Neural cell (in vitro differentiated cells): ENCODE measurements around the gene ZC3H7B. TPM values are rescaled to one million over a fixed set of nuclear protein-coding genes. Genes with fewer than 3 reads are reported as not detected.
"Not testable (repeated sequence)": the region's sequence is repeated elsewhere in the genome, so short reads cannot be mapped to it uniquely, and the experiment has no call there.

Experiments
- H2AFZ ChIP-seq: fragments of 200-600, 300-800 bp; sonication (generic), shearing (Covaris generic); 2 replicates; pipeline ENCODE4 v1.6.0; 2014; ENCODE audit warnings: low read depth, mild to moderate bottlenecking, antibody characterized with exemption, low read length, moderate library complexity
- H3F3A ChIP-seq: fragments of 200-600 bp; shearing (Covaris generic); 2 replicates; pipeline ENCODE4 v1.6.1; 2016; ENCODE audit warnings: mild to moderate bottlenecking, moderate library complexity, mixed read lengths, antibody characterized with exemption, low read length; ENCODE audit not compliant: insufficient read depth, poor library complexity, severe bottlenecking
- H3K27ac ChIP-seq: fragments of 200-600, 300-800 bp; sonication (generic), shearing (Covaris generic); 2 replicates; pipeline ENCODE4 v1.5.1; 2014; ENCODE audit warnings: mild to moderate bottlenecking, low read length, moderate library complexity
- H3K27me3 ChIP-seq: fragments of 300-800, 200-600 bp; sonication (generic), shearing (Covaris generic); 2 replicates; pipeline ENCODE4 v1.6.0; 2014; ENCODE audit warnings: mild to moderate bottlenecking, low read depth, low read length, moderate library complexity; ENCODE audit not compliant: insufficient read depth
- H3K36me3 ChIP-seq: fragments of 300-800, 200-600 bp; sonication (generic), shearing (Covaris generic); 2 replicates; pipeline ENCODE4 v1.5.1; 2014; ENCODE audit warnings: mild to moderate bottlenecking, antibody characterized with exemption, low read length, moderate library complexity; ENCODE audit not compliant: insufficient read depth
- H3K4me2 ChIP-seq: fragments of 300-800, 200-600 bp; sonication (generic), shearing (Covaris generic); 2 replicates; pipeline ENCODE4 v1.6.0; 2014; ENCODE audit warnings: mild to moderate bottlenecking, low read length
- H3K4me3 ChIP-seq: fragments of 300-800, 200-600 bp; sonication (generic), shearing (Covaris generic); 2 replicates; pipeline ENCODE4 v1.5.1; 2014; ENCODE audit warnings: mild to moderate bottlenecking, low read length, moderate library complexity
- H3K79me2 ChIP-seq: fragments of 200-600 bp; shearing (Covaris generic); replicated peaks from 2 replicates; pipeline ENCODE4 v1.6.0; 2014; ENCODE audit warnings: mild to moderate bottlenecking, low read length, moderate library complexity; ENCODE audit not compliant: insufficient read depth
- H3K9ac ChIP-seq: fragments of 300-800, 200-600 bp; sonication (generic), shearing (Covaris generic); 2 replicates; pipeline ENCODE4 v1.6.1; 2016; ENCODE audit warnings: mild to moderate bottlenecking, low read length, mixed read lengths
- H3K9me2 ChIP-seq: fragments of 200-600 bp; shearing (Covaris generic); 2 replicates; pipeline ENCODE4 v1.6.1; 2016; ENCODE audit warnings: mild to moderate bottlenecking, low read length, mixed read lengths; ENCODE audit not compliant: insufficient read depth
- H3K9me3 ChIP-seq: fragments of 200-600, 300-800 bp; sonication (generic), shearing (Covaris generic); 2 replicates; pipeline ENCODE4 v1.6.1; 2016; ENCODE audit warnings: mild to moderate bottlenecking, mixed run types, low read length, moderate library complexity, mixed read lengths
- H4K20me1 ChIP-seq: fragments of 200-600 bp; shearing (Covaris generic); 2 replicates; pipeline ENCODE4 v1.6.1; 2016; ENCODE audit warnings: mild to moderate bottlenecking, mixed run types; ENCODE audit not compliant: insufficient read depth
- EP300 ChIP-seq: fragments of 450-650 bp; conservative IDR thresholded peaks from 2 replicates; pipeline ENCODE4 v1.6.1; 2014; ENCODE audit warnings: antibody characterized with exemption, mild to moderate bottlenecking, moderate library complexity; ENCODE audit not compliant: poor library complexity, severe bottlenecking
- MXI1 ChIP-seq: fragments of 450-650 bp; conservative IDR thresholded peaks from 2 replicates; pipeline ENCODE4 v1.6.1; 2014; ENCODE audit warnings: antibody characterized with exemption, mild to moderate bottlenecking; ENCODE audit not compliant: poor library complexity, severe bottlenecking
- POLR2AphosphoS5 ChIP-seq: IDR thresholded peaks from 2 replicates; pipeline ENCODE4 v1.6.1; 2012
- RAD21 ChIP-seq: fragments of 450-650 bp; conservative IDR thresholded peaks from 2 replicates; pipeline ENCODE4 v1.6.1; 2014; ENCODE audit warnings: antibody characterized with exemption, mild to moderate bottlenecking, moderate library complexity
- REST ChIP-seq: IDR thresholded peaks from 2 replicates; pipeline ENCODE4 v1.6.1; 2012; ENCODE audit warnings: borderline replicate concordance
- TAF1 ChIP-seq: IDR thresholded peaks from 2 replicates; pipeline ENCODE4 v1.6.1; 2012; ENCODE audit warnings: low read depth
- polyA plus RNA-seq: library from polyadenylated mRNA; depleted of rRNA; stranded (reverse); fragments of >200 nt; gene quantifications from 2 replicates; pipeline ENCODE4 v1.2.3, GENCODE V29; 2014
- TF ChIP-seq, protein P1 (sequence below): fragments of 450-650 bp; IDR thresholded peaks from 2 replicates; pipeline ENCODE4 v1.5.1; 2014; ENCODE audit warnings: antibody characterized with exemption, mild to moderate bottlenecking, moderate library complexity; ENCODE audit not compliant: poor library complexity, severe bottlenecking

Gene ZC3H7B
- polyA plus RNA-seq, 1 donor from 2014 or later: 34.6 TPM

DNA sequence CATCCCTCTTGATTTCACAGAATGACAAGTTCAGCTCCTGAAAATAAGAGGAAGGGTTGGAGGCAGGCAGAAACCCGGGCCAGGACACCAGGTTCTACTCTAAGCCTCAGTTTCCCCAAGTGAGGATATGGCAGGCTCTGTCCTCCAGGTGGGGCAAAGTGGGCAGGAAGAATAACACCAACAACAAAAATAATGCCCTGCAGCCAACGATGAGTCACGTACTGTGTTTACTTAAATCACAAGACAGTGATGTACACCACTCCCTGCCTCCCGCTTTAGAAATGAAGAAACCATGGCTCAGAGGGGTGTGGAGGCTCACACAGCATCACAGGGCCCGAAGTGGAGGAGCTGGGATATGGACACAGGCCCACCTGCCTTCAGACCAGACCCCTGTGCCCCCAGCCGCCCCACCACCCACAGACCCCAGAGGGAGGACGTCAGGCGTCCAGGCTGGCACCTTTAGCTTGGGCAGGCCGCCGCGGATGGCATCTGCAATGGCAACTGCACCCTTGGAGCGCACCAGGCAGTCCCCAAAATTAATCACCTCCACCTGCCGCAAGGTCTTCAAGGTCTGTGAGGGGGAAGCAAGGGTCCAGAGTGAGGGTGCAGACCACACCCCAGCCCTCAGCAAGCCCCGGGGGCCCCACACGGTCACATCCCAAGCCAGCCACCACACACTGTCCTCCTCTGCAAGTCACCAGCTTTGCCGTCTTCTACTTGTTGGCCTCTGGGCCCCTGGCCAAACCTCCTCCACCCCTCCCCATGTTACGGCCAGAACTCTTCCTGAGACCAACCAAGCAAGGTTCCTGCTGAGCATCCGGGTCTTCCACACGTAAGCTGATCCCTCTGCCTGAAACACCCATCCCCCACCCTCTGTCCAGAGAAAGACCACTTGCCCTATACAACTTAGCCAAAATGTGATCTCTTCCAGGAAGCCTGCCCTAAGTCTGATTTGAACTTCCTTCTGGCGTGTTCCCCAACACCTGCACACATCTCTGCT, 44.8 kb upstream of the ZC3H7B start:
- H4K20me1 ChIP-seq: no peaks in the 10 kb centered on the region
- no peaks in the 10 kb centered on the region for H3K9me2 ChIP-seq
- no peak overlapping the region for H3K27ac ChIP-seq
- H3K79me2 ChIP-seq: no peaks in the 10 kb centered on the region
- no peak overlapping the region for H3K9ac ChIP-seq
- no peak overlapping the region for H3K4me3 ChIP-seq
- no peaks in the 10 kb centered on the region for H3K27me3 ChIP-seq
- no peak overlapping the region for H3K4me2 ChIP-seq
- no peak for TF ChIP-seq EP300
- no peak for TF ChIP-seq MXI1
- no peak for TF ChIP-seq TAF1
- TF ChIP-seq, protein P1, sequence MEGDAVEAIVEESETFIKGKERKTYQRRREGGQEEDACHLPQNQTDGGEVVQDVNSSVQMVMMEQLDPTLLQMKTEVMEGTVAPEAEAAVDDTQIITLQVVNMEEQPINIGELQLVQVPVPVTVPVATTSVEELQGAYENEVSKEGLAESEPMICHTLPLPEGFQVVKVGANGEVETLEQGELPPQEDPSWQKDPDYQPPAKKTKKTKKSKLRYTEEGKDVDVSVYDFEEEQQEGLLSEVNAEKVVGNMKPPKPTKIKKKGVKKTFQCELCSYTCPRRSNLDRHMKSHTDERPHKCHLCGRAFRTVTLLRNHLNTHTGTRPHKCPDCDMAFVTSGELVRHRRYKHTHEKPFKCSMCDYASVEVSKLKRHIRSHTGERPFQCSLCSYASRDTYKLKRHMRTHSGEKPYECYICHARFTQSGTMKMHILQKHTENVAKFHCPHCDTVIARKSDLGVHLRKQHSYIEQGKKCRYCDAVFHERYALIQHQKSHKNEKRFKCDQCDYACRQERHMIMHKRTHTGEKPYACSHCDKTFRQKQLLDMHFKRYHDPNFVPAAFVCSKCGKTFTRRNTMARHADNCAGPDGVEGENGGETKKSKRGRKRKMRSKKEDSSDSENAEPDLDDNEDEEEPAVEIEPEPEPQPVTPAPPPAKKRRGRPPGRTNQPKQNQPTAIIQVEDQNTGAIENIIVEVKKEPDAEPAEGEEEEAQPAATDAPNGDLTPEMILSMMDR: no peak
- no peak for TF ChIP-seq RAD21
- H2AFZ ChIP-seq: no peak overlapping the region
- H3F3A ChIP-seq: no peaks in the 10 kb centered on the region
- no peaks in the 10 kb centered on the region for H3K9me3 ChIP-seq
- peaks cover 7% of the 10 kb centered on the region for H3K36me3 ChIP-seq

DNA sequence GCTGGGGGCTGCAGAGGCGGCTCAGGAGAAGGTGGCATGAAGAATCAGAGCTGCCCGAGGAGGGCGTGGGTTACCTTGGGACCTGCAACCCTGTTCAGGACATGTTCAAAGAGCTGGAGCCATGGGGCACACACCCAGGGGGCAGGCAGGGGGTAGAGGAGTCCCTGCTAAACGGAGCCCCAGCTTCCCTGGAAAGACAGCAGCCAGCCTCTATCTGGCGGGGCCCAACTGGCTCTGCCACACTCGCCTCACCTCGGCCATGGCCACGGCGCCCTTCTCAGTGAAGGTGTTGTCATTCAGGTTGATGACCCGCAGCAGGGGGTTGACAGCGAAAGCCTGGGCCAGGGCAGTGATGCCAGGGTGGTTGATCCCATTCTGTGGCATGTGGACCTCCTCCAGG, 43.6 kb upstream of the ZC3H7B start:
- Histone ChIP-seq H3K27me3 (no peaks in the 10 kb centered on the region), H2AFZ (no peak overlapping the region), H3K9me3 (no peaks in the 10 kb centered on the region), H3F3A (no peaks in the 10 kb centered on the region), H3K9me2 (no peaks in the 10 kb centered on the region), H3K27ac (no peak overlapping the region), H3K9ac (no peak overlapping the region), H4K20me1 (no peaks in the 10 kb centered on the region), H3K79me2 (no peaks in the 10 kb centered on the region), H3K4me2 (no peak overlapping the region), H3K36me3 (peaks cover 7% of the 10 kb centered on the region), H3K4me3 (no peak overlapping the region)
- TF ChIP-seq MXI1 (no peak), REST (no peak), POLR2AphosphoS5 (no peak), TAF1 (no peak), EP300 (no peak)

DNA sequence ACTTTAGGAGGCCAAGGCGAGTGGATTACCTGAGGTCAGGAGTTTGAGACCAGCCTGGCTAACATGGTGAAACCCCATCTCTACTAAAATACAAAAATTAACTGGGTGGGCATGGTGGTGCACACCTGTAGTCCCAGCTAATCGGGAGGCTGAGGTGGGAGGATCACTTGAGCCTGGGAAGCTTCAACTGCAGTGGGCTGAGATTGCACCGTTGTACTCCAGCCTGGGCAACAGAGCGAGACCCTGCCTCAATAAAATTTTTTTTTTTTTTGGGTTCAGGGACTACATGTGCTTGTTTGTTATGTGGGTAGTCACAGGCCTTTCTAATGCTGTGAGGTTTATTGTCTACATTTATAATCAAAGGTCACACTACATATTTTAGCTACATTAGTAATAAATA, 41.6 kb upstream of the ZC3H7B start:
- not testable (repeated sequence) for H3K9ac ChIP-seq, H3K4me2 ChIP-seq, H4K20me1 ChIP-seq, H2AFZ ChIP-seq, H3K79me2 ChIP-seq, H3K9me2 ChIP-seq, H3K4me3 ChIP-seq, H3K27ac ChIP-seq, H3K9me3 ChIP-seq, H3K36me3 ChIP-seq, H3F3A ChIP-seq, H3K27me3 ChIP-seq
